BJ (cell line): Measurements from ENCODE around the gene MAP3K10. TPM values are rescaled to one million over a fixed set of nuclear protein-coding genes. Genes with fewer than 3 reads are reported as not detected.

Experiments used
- CTCF ChIA-PET: fragments of 350-600 bp; formaldehyde crosslinking; extraction: SDS; loops from one replicate; lab custom pipeline; 2021; ENCODE audit warnings: antibody characterized with exemption, inconsistent platforms; lab: Yijun Ruan, JAX
- POLR2A ChIA-PET: fragments of 300-600 bp; sonication (Branson Sonifier 250); formaldehyde crosslinking; extraction: SDS; loops from one replicate; lab custom pipeline; 2021; ENCODE audit warnings: antibody characterized with exemption; lab: Charles Lee
- DNase-seq: peaks from one replicate; pipeline ENCODE4 v3.0.0-alpha.2; 2011; ENCODE audit warnings: low read depth
- H3K27me3 ChIP-seq: 2 replicates; pipeline ENCODE4 v1.6.0; 2011; ENCODE audit warnings: low read length; ENCODE audit not compliant: control insufficient read depth, insufficient read depth
- H3K36me3 ChIP-seq: 2 replicates; pipeline ENCODE4 v1.5.1; 2011; ENCODE audit warnings: low read length; ENCODE audit not compliant: control insufficient read depth, insufficient read depth
- H3K4me3 ChIP-seq: 2 replicates; pipeline ENCODE4 v1.5.1; 2011; ENCODE audit warnings: low read depth, mild to moderate bottlenecking, control low read depth, low read length
- CTCF ChIP-seq: IDR thresholded peaks from 2 replicates; pipeline ENCODE4 v1.5.1; 2011; ENCODE audit warnings: low read depth, mild to moderate bottlenecking, control low read depth, inconsistent platforms, low read length, moderate library complexity; ENCODE audit not compliant: insufficient read depth
- polyA plus RNA-seq: library from polyadenylated mRNA; depleted of rRNA; stranded (reverse); fragments of >200 nt; gene quantifications from 2 replicates; pipeline ENCODE4 v1.2.3, GENCODE V29; 2011

The MAP3K10 gene
- polyA plus RNA-seq, 1 experiment, result 3.6 TPM

- CTCF ChIA-PET, result no interaction called here
- Histone ChIP-seq H3K4me3 (no peak overlapping the region), H3K27me3 (no peaks in the 10 kb centered on the region), H3K36me3 (peaks cover 14% of the 10 kb centered on the region)
- POLR2A ChIA-PET, result no interaction called here
- DNase-seq, result no peak
- TF ChIP-seq CTCF, result no peak
Observed at GRCh38 chr19:40247178-40247577, 56.0 kb downstream of the MAP3K10 start.

GRCh38 chr19:40247735-40248262, 56.6 kb downstream of the MAP3K10 start:
- Histone ChIP-seq H3K36me3 (peaks cover 11% of the 10 kb centered on the region), H3K27me3 (no peaks in the 10 kb centered on the region), H3K4me3 (no peak overlapping the region)
- DNase-seq, result no peak
- ChIA-PET POLR2A (no interaction called here), CTCF (no interaction called here)
- TF ChIP-seq CTCF, result no peak

- POLR2A ChIA-PET, result no interaction called here
- peaks cover 12% of the 10 kb centered on the region for H3K36me3 ChIP-seq
- no peak for DNase-seq
- no peak overlapping the region for H3K4me3 ChIP-seq
- TF ChIP-seq CTCF, result no peak
- no peaks in the 10 kb centered on the region for H3K27me3 ChIP-seq
- CTCF ChIA-PET, result no interaction called here
Observed at GRCh38 chr19:40249201-40249600, 58.0 kb downstream of the MAP3K10 start.

GRCh38 chr19:40249781-40250180, 58.6 kb downstream of the MAP3K10 start:
- ChIA-PET POLR2A (interaction anchor here (0.6 kb wide), 1 partner anchor 11 kb away, joined by 9 read pairs; no protein-coding TSS in a partner anchor), CTCF (interaction anchor here (1.1 kb wide), 1 partner anchor 15 kb away, joined by 3 read pairs; no protein-coding TSS in a partner anchor)
- TF ChIP-seq CTCF, result no peak
- Histone ChIP-seq H3K27me3 (no peaks in the 10 kb centered on the region), H3K4me3 (no peak overlapping the region), H3K36me3 (peaks cover 12% of the 10 kb centered on the region)
- no peak for DNase-seq

- Histone ChIP-seq H3K4me3 (no peak overlapping the region), H3K27me3 (no peaks in the 10 kb centered on the region), H3K36me3 (peaks cover 24% of the 10 kb centered on the region)
- DNase-seq, result no peak
- no peak for TF ChIP-seq CTCF
- ChIA-PET POLR2A (no interaction called here), CTCF (no interaction called here)
Observed at GRCh38 chr19:40251244-40251643, 60.0 kb downstream of the MAP3K10 start.
